Skeletal muscle tissue (tissue), 4 donors: ENCODE results near the gene PRODH. TPM values are rescaled to one million over a fixed set of nuclear protein-coding genes. Genes with fewer than 3 reads are reported as not detected.
"Not testable (repeated sequence)": the region's sequence is repeated elsewhere in the genome, so short reads cannot be mapped to it uniquely, and the experiment has no call there.

ENCODE experiments used
- H3K27ac ChIP-seq: one replicate; pipeline ENCODE4 v1.7.0; 2013; ENCODE audit warnings: mild to moderate bottlenecking, low read depth, low read length, inconsistent platforms
- H3K27me3 ChIP-seq, 3 donors: one replicate each; pipeline ENCODE4 v1.7.0; 2013; ENCODE audit warnings: low read length in 3 of 3; ENCODE audit not compliant: control insufficient read depth in 3 of 3, insufficient read depth in 3 of 3
- H3K36me3 ChIP-seq, 3 donors: one replicate each; pipeline ENCODE4 v1.7.0; 2013; ENCODE audit warnings: low read length in 3 of 3; ENCODE audit not compliant: control insufficient read depth in 3 of 3, insufficient read depth in 3 of 3
- H3K4me1 ChIP-seq, 3 donors: one replicate each; pipeline ENCODE4 v1.7.0; 2013; ENCODE audit warnings: low read length in 3 of 3, mild to moderate bottlenecking in 3 of 3; ENCODE audit not compliant: control insufficient read depth in 3 of 3, insufficient read depth in 3 of 3
- H3K4me3 ChIP-seq, 3 donors: one replicate each; pipeline ENCODE4 v1.7.0; 2013; ENCODE audit warnings: low read length in 3 of 3
- H3K9ac ChIP-seq, 3 donors: one replicate each; pipeline ENCODE4 v1.7.0; 2013; ENCODE audit warnings: low read length in 3 of 3, mild to moderate bottlenecking in 3 of 3, moderate library complexity in 2 of 3, low read depth in 1 of 3
- H3K9me3 ChIP-seq, 3 donors: one replicate each; pipeline ENCODE4 v1.7.0; 2013; ENCODE audit warnings: low read length in 3 of 3; ENCODE audit not compliant: control insufficient read depth in 3 of 3
- total RNA-seq: library from RNA; depleted of rRNA; stranded (reverse); fragments of >200 nt; gene quantifications from one replicate; pipeline ENCODE4 v1.2.3, GENCODE V29; 2014
- donor health status: Osteomylitis.

PRODH gene
- total RNA-seq, 1 donor from 2014 or later: 3.7 TPM

- no peaks in the 10 kb centered on the region for H3K4me1 ChIP-seq
- no peaks in the 10 kb centered on the region for H3K36me3 ChIP-seq
- H3K9me3 ChIP-seq: peaks cover 0 to 2% (median under 1%) of the 10 kb centered on the region in 3 donors
- H3K9ac ChIP-seq: no peak overlapping the region
- no peak overlapping the region for H3K4me3 ChIP-seq
- no peak overlapping the region for H3K27ac ChIP-seq
- peaks cover 3 to 8% (median 6%) of the 10 kb centered on the region in 3 donors for H3K27me3 ChIP-seq
Measured at GRCh38 chr22:18975434-18976196, 39.5 kb upstream of the PRODH start.

- Histone ChIP-seq H3K36me3 (no peaks in the 10 kb centered on the region), H3K9ac (no peak overlapping the region), H3K9me3 (no peaks in the 10 kb centered on the region), H3K27ac (no peak overlapping the region), H3K4me1 (no peaks in the 10 kb centered on the region), H3K27me3 (peaks cover 5 to 13% (median 6%) of the 10 kb centered on the region in 3 donors), H3K4me3 (no peak overlapping the region)
Measured at GRCh38 chr22:18974477-18975180, 38.5 kb upstream of the PRODH start.

- Histone ChIP-seq H3K9ac (no peak overlapping the region), H3K4me3 (no peak overlapping the region)
Measured at GRCh38 chr22:18973264-18974031, 37.4 kb upstream of the PRODH start.

GRCh38 chr22:18972591-18972990 lies 36.5 kb upstream of the PRODH start:
- H3K27ac ChIP-seq, H3K9me3 ChIP-seq, H3K4me3 ChIP-seq, H3K4me1 ChIP-seq, H3K36me3 ChIP-seq, H3K9ac ChIP-seq: not testable (repeated sequence)
- peaks cover 9 to 26% (median 11%) of the 10 kb centered on the region in 3 donors for H3K27me3 ChIP-seq

More at GRCh38 chr22:18973264-18974031, 37.4 kb upstream of the PRODH start:
- H3K4me1 ChIP-seq: no peaks in the 10 kb centered on the region
- H3K27ac ChIP-seq: no peak overlapping the region
- H3K36me3 ChIP-seq: no peaks in the 10 kb centered on the region
- peaks cover 9 to 21% (median 11%) of the 10 kb centered on the region in 3 donors for H3K27me3 ChIP-seq
- no peaks in the 10 kb centered on the region for H3K9me3 ChIP-seq

- H3K4me3 ChIP-seq, H3K9me3 ChIP-seq, H3K4me1 ChIP-seq, H3K9ac ChIP-seq, H3K27ac ChIP-seq, H3K36me3 ChIP-seq: not testable (repeated sequence)
- H3K27me3 ChIP-seq: peaks cover 9 to 26% (median 11%) of the 10 kb centered on the region in 3 donors
Measured at GRCh38 chr22:18972029-18972428, 35.9 kb upstream of the PRODH start.

- Histone ChIP-seq H3K9ac (no peak overlapping the region), H3K27me3 (peaks cover 9 to 26% (median 11%) of the 10 kb centered on the region in 3 donors), H3K4me1 (peaks cover 0 to 8% (median 6%) of the 10 kb centered on the region in 3 donors), H3K4me3 (no peak overlapping the region), H3K9me3 (no peaks in the 10 kb centered on the region), H3K27ac (no peak overlapping the region), H3K36me3 (no peaks in the 10 kb centered on the region)
Measured at GRCh38 chr22:18971321-18971751, 35.2 kb upstream of the PRODH start.

GRCh38 chr22:18970948-18971315 lies 34.8 kb upstream of the PRODH start:
- no peaks in the 10 kb centered on the region for H3K9me3 ChIP-seq
- no peak overlapping the region for H3K27ac ChIP-seq
- peaks cover 9 to 26% (median 11%) of the 10 kb centered on the region in 3 donors for H3K27me3 ChIP-seq
- no peaks in the 10 kb centered on the region for H3K36me3 ChIP-seq
- peak overlapping the region in 1 of 3 donors; percentile 52 for H3K4me3 ChIP-seq
- peaks cover 0 to 8% (median 6%) of the 10 kb centered on the region in 3 donors for H3K4me1 ChIP-seq
- H3K9ac ChIP-seq: no peak overlapping the region

- H3K36me3 ChIP-seq: no peaks in the 10 kb centered on the region
- H3K4me1 ChIP-seq: peaks cover 0 to 8% (median 6%) of the 10 kb centered on the region in 3 donors
- no peaks in the 10 kb centered on the region for H3K9me3 ChIP-seq
- peak overlapping the region in 2 of 3 donors; percentile 23 to 45 for H3K9ac ChIP-seq
- H3K4me3 ChIP-seq: peak overlapping the region; percentile 14 to 58 (median 52)
- no peak overlapping the region for H3K27ac ChIP-seq
- peaks cover 9 to 26% (median 11%) of the 10 kb centered on the region in 3 donors for H3K27me3 ChIP-seq
Measured at GRCh38 chr22:18970176-18970947, 34.3 kb upstream of the PRODH start.

GRCh38 chr22:18969158-18969942 lies 33.3 kb upstream of the PRODH start:
- H3K27me3 ChIP-seq: peaks cover 9 to 26% (median 11%) of the 10 kb centered on the region in 3 donors
- H3K4me1 ChIP-seq, H3K9me3 ChIP-seq, H3K27ac ChIP-seq, H3K4me3 ChIP-seq, H3K9ac ChIP-seq, H3K36me3 ChIP-seq: not testable (repeated sequence)
